ENCODE measurements around the gene HMGCLL1.

Gene HMGCLL1

GRCh38 chr6:55578537-55579363, at the start of gene HMGCLL1:
TSS of gene HMGCLL1 (minus strand) at chr6:55579192. CDS start at chr6:55579055, 137 bp downstream.
- DNase-seq, result no peak

DNA sequence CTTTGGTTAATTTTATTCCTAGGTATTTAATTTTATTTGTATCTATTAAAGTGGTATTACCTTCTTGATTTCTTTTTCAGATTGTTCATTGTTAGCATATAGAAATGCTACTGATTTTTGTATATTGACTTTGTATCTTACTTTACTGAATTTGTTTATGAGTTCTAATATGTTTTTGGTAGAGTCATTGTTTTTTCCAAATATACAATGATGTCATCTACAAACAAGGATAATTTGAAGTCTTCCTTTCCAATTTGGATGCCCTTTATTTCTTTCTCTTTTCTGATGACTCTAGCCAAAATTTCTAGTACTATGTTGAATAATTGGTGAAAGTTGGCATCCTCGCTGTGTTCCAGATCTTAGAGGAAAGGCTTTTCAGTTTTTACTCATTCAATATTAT, 43.0 kb upstream of the HMGCLL1 start:
- DNase-seq, result no peak

- DNase-seq, result no peak
These were observed 42.3 kb upstream of the HMGCLL1 start for GRCh38 chr6:55621244-55621643.

GRCh38 chr6:55617272-55617671, 38.3 kb upstream of the HMGCLL1 start:
- no peak for DNase-seq

GRCh38 chr6:55604021-55604420, 25.0 kb upstream of the HMGCLL1 start:
- no peak for DNase-seq

DNA sequence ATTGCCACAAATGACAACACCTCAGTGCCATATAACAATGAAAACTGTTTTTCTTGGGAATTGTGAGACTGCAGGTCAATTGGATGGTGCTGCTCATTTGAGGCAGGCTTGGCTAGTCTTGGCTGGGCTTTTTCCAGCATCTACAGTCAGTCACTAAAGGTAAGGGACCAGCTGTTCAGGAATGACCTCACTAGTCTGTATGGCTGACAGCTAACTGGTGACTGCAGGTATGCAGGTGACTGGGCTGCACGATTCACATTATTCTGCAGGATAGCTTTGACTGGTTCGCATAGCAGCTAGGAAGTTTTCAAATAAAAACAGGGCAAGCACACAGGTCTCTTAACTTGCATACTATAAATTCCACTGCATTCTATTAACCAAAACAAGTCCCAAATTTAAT, 22.1 kb upstream of the HMGCLL1 start:
- DNase-seq, result no peak

GRCh38 chr6:55594442-55594841, 15.4 kb upstream of the HMGCLL1 start:
- DNase-seq, result no peak

DNA sequence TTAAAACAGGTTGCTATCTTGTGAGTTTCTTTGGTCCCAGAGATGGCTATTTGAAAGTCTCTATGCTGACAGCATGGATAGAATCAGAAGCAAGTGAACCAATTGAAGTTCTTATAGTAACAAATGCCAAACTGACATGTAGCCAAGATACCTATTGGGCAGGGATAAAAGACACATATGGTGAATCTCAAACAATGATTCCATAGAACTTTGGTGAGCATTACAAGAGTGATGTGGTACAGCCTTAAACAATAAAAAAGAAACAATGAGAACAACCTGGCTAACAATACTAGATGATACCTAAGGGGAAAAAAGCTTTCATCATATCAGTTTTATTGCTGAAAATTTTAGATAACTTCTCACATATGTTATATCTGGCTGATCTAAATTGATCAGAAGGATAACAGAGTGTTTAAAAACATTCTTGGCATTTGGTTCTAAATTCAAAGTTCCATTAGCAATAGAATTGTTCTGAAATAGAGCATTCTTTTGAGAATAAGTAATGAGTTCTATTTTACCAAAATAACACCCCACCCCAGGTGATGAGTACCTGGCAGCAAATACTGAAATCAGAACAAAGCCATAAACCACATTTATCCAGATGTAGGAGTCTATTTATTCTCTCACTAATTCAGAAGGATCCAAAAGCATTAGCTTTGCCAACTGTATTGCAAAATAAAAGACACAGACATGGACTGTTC, 5.8 kb upstream of the HMGCLL1 start:
- DNase-seq, result no peak

GRCh38 chr6:55576811-55577210, 2.2 kb downstream of the HMGCLL1 start:
- no peak for DNase-seq

DNA sequence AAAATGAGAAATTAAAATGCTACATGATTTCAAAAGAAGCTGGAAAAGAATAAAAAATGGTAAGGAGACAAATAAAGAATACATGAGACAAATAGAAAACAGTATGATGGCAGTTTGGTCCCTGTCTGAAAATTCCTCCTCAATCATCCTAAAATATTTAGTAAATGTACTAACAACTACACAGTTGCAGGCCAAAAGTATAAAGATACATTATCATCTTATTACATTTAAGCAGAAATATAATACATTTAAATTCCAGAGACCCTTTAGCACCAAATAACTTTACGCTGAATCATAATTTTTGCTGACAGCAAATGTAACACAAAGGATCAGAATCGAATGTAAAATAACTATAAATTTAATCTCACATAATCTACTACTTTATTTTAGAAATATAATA, 4.4 kb downstream of the HMGCLL1 start:
- no peak for DNase-seq

- no peak for DNase-seq
These were observed 9.4 kb downstream of the HMGCLL1 start for GRCh38 chr6:55569638-55570037.

GRCh38 chr6:55568808-55569439, 10.1 kb downstream of the HMGCLL1 start:
- DNase-seq, result no peak

DNA sequence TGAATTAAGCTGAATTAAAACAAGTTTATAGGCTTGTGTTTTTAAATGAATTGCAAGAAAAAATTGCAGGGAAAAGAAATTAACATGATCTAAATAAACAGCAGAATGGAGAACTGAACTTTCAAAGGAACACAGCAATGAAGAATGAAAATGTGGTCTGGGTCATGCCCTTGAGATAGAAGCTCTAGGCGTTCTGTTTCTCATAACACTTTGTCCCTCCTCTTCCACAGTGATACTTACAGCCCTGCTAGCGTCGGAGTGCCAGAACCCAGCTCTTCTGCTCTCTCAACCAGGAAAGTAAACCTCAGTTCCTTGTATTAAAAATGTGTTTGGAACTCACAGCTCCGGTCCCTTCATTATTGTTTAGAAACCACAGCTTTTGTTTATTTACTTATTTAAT, 11.4 kb downstream of the HMGCLL1 start:
- no peak for DNase-seq

- no peak for DNase-seq
These were observed 12.8 kb downstream of the HMGCLL1 start for GRCh38 chr6:55566036-55566710.

DNA sequence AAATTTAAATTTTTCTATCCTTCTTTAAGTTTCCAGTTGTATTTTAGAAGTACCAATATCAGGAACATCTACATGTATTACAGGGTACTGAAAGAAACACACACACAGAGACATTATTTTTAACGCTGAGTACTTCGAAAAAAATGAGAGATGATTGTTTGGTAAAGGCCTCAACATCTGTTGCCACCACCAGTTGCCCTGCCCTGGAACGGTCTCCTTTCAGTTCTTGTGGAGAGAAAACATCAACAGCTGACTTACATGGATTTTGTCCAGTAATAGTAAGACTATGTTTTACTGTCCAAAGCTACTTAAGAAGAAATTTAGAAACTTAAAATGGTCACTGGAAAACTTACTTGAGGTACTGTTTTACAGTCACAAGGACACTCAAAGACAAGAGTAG, 16.7 kb downstream of the HMGCLL1 start:
- no peak for DNase-seq

DNA sequence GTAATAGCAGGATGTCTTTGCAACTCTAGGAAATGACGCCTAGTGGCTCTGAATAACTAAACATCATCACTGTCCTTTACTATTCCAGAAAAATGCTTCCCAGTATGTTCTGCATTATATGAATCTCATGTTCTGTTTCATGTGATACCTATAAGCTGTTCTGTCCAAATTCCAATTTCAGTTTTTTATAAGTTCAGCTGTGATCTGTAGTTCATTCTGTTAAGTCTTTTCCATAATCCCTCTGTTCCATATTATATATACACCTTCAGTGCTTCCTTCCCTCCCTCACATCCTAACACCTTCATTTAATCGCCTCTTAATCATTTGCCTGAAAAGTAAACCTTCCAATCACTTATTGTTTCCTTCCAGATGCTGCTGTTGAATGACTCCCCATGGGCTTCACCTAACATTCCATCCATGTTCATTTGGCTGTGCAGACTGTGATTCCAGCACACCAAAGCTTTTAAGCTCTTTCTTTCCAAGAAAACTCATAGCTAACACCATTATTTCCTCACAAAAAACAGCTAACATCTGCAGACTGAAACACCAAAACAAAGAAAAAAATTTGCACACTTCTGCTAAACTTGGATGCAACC, 18.6 kb downstream of the HMGCLL1 start:
- DNase-seq, result no peak

GRCh38 chr6:55557146-55557545, 21.8 kb downstream of the HMGCLL1 start:
- no peak for DNase-seq

GRCh38 chr6:55545791-55546190, 33.2 kb downstream of the HMGCLL1 start:
- DNase-seq, result no peak

GRCh38 chr6:55543633-55544309, 35.2 kb downstream of the HMGCLL1 start:
- DNase-seq, result no peak

- no peak for DNase-seq
These were observed 38.0 kb downstream of the HMGCLL1 start for GRCh38 chr6:55541024-55541423.

DNA sequence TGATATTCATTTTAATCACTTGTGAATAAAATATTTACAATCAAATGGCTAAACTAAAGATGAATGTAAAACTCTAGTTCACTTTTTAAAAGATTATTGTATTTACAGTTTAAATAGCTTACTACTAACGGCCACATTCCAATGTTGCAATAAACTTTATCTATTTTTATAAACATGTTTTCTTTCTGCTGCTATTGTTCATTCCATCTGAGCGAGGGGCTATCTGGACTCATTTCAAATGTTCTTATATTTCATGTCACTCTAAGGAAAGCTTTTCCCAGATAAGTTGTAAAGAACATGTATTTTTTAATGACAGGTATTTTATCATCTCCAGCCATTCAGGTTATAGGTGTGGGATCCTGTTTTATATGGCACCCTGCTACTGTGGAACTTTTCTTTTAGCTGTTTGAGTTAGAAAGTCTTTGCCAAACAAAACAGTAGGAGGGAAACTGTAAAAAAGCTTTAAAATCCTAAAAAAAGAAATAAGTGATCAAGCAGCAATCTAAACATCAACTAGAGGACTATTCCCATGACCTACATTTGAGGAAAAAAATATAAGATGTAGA, 42.5 kb downstream of the HMGCLL1 start:
- DNase-seq, result no peak

GRCh38 chr6:55531496-55531895, 47.5 kb downstream of the HMGCLL1 start:
- no peak for DNase-seq

Data from stimulated activated CD4-positive, alpha-beta T cell treated with anti-CD3 and anti-CD28 coated beads, Interleukin-4, amount 100 ng/mL, for 24 hours (primary cell).